Naive thymus-derived CD4-positive, alpha-beta T cell (primary cell): Measurements from ENCODE around the gene STOML3. TPM values are rescaled to one million over a fixed set of nuclear protein-coding genes. Genes with fewer than 3 reads are reported as not detected.

ENCODE experiments used
- ATAC-seq: fragments of 150-1000 bp; cut with Tn5 transposase; 2 replicates; pipeline ENCODE4 v1.10.0; 2021; ENCODE audit warnings: mild to moderate bottlenecking, moderate library complexity
- CTCF ChIA-PET: fragments of 350-600 bp; sonication (Branson Sonifier 250); formaldehyde crosslinking; loops from one replicate; lab custom pipeline; 2021; ENCODE audit warnings: antibody characterized with exemption; lab: Charles Lee
- POLR2A ChIA-PET: fragments of 350-600 bp; sonication (Branson Sonifier 250); formaldehyde crosslinking; loops from one replicate; lab custom pipeline; 2021; ENCODE audit warnings: antibody characterized with exemption, inconsistent platforms; lab: Charles Lee
- DNase-seq, 9 donors: peaks; one replicate each; pipeline versions ENCODE4 v3.0.0 to v3.0.0-alpha.2; 2020 to 2022; ENCODE audit warnings: mixed read lengths in 1 of 9
- H3K27ac ChIP-seq: one replicate; pipeline ENCODE4 v1.7.0; 2013; ENCODE audit warnings: mild to moderate bottlenecking, low read depth, low read length, moderate library complexity
- H3K27me3 ChIP-seq, 2 donors: one replicate each; pipeline ENCODE4 v1.7.0; 2013; ENCODE audit warnings: low read length in 2 of 2, mild to moderate bottlenecking in 2 of 2, moderate library complexity in 2 of 2; ENCODE audit not compliant: control insufficient read depth in 2 of 2, insufficient read depth in 2 of 2
- H3K36me3 ChIP-seq, 3 experiments: 1 replicate in 2 of 3; 2 replicates in 1 of 3; pipeline ENCODE4 v1.7.0; 2013; ENCODE audit warnings: low read length in 3 of 3, mild to moderate bottlenecking in 3 of 3, moderate library complexity in 1 of 3; ENCODE audit not compliant: insufficient read depth in 3 of 3, control insufficient read depth in 2 of 3
- H3K4me1 ChIP-seq, 2 donors: one replicate each; pipeline ENCODE4 v1.7.0; 2013; ENCODE audit warnings: low read length in 2 of 2, mild to moderate bottlenecking in 2 of 2, moderate library complexity in 1 of 2; ENCODE audit not compliant: control insufficient read depth in 2 of 2, insufficient read depth in 2 of 2
- H3K4me3 ChIP-seq: 2 replicates; pipeline ENCODE4 v1.7.0; 2013; ENCODE audit warnings: mild to moderate bottlenecking, low read length
- H3K9me3 ChIP-seq, 3 experiments: 1 replicate in 2 of 3; 2 replicates in 1 of 3; pipeline ENCODE4 v1.7.0; 2013; ENCODE audit warnings: low read length in 3 of 3; ENCODE audit not compliant: control insufficient read depth in 2 of 3
- H3K27ac Mint-ChIP-seq, 9 donors: one replicate each; pipeline ENCODE4 v1.8.0; 2020 to 2022; ENCODE audit warnings: mixed read lengths in 9 of 9, mild to moderate bottlenecking in 8 of 9, moderate library complexity in 5 of 9, inconsistent platforms in 2 of 9
- H3K27me3 Mint-ChIP-seq, 5 donors: one replicate each; pipeline ENCODE4 v1.8.0; 2021 to 2022; ENCODE audit warnings: mixed read lengths in 5 of 5, mild to moderate bottlenecking in 1 of 5
- H3K36me3 Mint-ChIP-seq, 5 donors: one replicate each; pipeline ENCODE4 v1.8.0; 2020 to 2022; ENCODE audit warnings: mixed read lengths in 5 of 5, mild to moderate bottlenecking in 3 of 5, inconsistent platforms in 1 of 5
- H3K4me1 Mint-ChIP-seq, 7 donors: one replicate each; pipeline ENCODE4 v1.8.0; 2020 to 2022; ENCODE audit warnings: mixed read lengths in 7 of 7, mild to moderate bottlenecking in 3 of 7, inconsistent platforms in 1 of 7
- H3K4me3 Mint-ChIP-seq, 10 donors: one replicate each; pipeline ENCODE4 v1.8.0; 2020 to 2022; ENCODE audit warnings: mild to moderate bottlenecking in 10 of 10, mixed read lengths in 10 of 10, moderate library complexity in 6 of 10, inconsistent platforms in 2 of 10
- H3K9me3 Mint-ChIP-seq, 11 donors: one replicate each; pipeline ENCODE4 v1.8.0; 2020 to 2022; ENCODE audit warnings: mixed read lengths in 11 of 11, mild to moderate bottlenecking in 4 of 11, inconsistent platforms in 1 of 11, moderate library complexity in 1 of 11
- intact Hi-C, 2 donors: fragments of 100-400 bp; cut with micrococcal nuclease; formaldehyde crosslinking; loops; one replicate each; pipeline ENCODE4 v1.15.1; 2023
- polyA plus RNA-seq, 2 donors: library from polyadenylated mRNA; unstranded; fragments of 300-500 nt; fragmentation: Illumina TruSeq; gene quantifications; one replicate each; pipeline ENCODE4 v1.2.3, GENCODE V29; 2021
- total RNA-seq, 6 experiments: library from RNA in 5 of 6; stranded (reverse) in 5 of 6; gene quantifications; 1 replicate in 5 of 6; 2 replicates in 1 of 6; pipeline ENCODE4 v1.2.3 and lab custom pipeline; 2021 to 2026

The STOML3 gene
- total and polyA plus RNA-seq, 7 experiments from 2014 or later: not detected

DNA sequence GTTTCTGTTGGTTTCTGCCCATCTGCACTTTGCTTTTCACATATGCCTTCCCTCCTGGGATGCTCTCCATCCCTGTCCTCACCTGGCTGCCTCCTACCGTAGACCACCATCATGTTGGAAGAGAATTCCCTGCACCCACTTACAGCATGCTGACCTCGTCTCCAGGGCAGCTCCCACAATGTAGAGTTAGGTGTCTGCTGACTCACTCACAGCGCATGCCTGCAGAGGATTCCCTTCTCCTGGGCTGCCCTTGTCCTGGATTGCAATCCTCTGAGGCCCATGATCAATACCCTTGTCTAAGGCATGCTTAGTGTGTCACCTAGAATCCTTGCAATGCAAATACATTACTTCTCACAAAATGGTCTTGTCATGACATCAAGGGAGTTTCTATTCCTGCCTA lies 43.6 kb downstream of the STOML3 start:
- Mint-ChIP-seq H3K36me3 (no peaks in the 10 kb centered on the region), H3K27me3 (peaks cover 0 to 19% (median 9%) of the 10 kb centered on the region in 5 donors), H3K4me1 (no peaks in the 10 kb centered on the region), H3K27ac (no peak overlapping the region), H3K4me3 (no peak overlapping the region), H3K9me3 (peaks cover 0 to 11% (median 0%) of the 10 kb centered on the region in 11 donors)
- Histone ChIP-seq H3K9me3 (no peaks in the 10 kb centered on the region), H3K36me3 (no peaks in the 10 kb centered on the region), H3K4me3 (no peak overlapping the region), H3K4me1 (no peaks in the 10 kb centered on the region), H3K27ac (no peak overlapping the region), H3K27me3 (no peaks in the 10 kb centered on the region)
- ChIA-PET POLR2A (no interaction called here), CTCF (no interaction called here)
- ATAC-seq (no peak), DNase-seq (no peak)
- intact Hi-C loops: no loop called here

DNA sequence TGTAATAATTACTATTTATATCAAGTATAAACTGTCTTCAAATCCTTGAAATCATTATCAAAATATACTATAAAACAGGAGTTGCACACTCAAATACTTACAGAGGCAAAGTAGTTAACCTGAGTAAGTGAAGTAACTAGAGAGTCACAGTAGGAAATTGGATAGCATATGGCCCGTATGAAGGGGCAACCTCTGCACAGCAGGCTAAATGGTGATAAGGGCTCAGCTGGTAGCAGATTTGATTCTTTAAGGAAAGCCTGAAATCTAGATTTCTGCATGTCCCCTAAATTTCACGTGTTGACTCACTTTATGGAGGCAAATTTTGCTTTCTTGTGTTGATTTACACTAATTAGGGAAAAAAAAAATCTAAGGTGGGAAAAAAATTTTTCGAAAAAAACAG lies 46.4 kb downstream of the STOML3 start:
- H3K36me3 Mint-ChIP-seq: no peaks in the 10 kb centered on the region
- Histone ChIP-seq H3K27me3 (no peaks in the 10 kb centered on the region), H3K4me3 (no peak overlapping the region), H3K9me3 (no peaks in the 10 kb centered on the region), H3K36me3 (no peaks in the 10 kb centered on the region), H3K27ac (no peak overlapping the region), H3K4me1 (no peaks in the 10 kb centered on the region)
- no peak for DNase-seq
- H3K4me3 Mint-ChIP-seq: no peak overlapping the region
- ChIA-PET CTCF (no interaction called here), POLR2A (no interaction called here)
- peaks cover 0 to 2% (median 0%) of the 10 kb centered on the region in 7 donors for H3K4me1 Mint-ChIP-seq
- intact Hi-C loops: no loop called here
- ATAC-seq: no peak
- H3K27ac Mint-ChIP-seq: no peak overlapping the region
- H3K9me3 Mint-ChIP-seq: peaks cover 0 to 3% (median 0%) of the 10 kb centered on the region in 11 donors
- peaks cover 0 to 16% (median 9%) of the 10 kb centered on the region in 5 donors for H3K27me3 Mint-ChIP-seq

DNA sequence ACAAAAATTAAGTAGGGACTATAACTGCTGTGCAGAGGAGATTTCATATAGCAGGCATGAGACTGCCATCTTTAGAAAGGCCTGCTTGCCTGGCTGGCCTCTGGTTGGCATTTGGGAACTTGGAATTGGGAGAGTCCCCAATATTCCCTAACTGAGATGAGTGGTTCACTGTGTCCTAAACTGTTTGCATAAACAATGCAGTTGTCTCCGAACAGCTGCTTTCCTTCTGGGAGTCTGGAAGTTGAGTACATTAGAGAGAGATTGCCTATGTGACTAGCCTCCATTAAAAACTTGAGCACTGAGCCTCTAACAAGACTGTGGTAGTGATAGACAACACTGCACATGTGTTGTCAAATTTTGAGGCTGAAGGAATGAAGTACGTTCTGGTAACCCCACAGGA lies 47.4 kb downstream of the STOML3 start:
- no peak for ATAC-seq
- DNase-seq: no peak

DNA sequence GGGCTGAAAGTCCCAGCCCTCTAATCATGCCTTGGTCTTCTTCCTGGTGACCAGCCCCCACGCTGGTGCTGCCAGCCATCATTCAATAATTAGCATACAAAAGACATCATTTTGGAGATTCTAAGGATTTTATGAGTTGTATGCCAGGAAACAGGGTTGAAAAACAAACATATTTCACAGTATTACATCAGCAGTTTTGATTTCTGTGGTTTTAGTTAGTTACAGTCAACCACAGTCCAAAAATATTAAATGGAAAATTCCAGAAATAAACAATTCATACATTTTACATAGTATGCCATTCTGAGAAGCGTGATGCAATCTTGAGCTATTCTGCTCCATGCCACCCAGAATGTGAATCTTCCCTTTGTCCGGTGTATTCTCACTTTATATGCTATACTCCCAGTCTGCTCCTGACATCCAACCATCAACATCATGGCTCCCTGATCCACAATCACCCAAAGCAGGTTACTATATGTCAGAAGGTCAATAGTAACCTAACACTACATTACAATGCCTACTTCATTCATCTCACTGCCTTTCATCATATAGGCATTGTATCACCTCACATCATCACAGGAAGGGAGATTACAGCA lies 49.2 kb downstream of the STOML3 start:
- Histone ChIP-seq H3K36me3 (no peaks in the 10 kb centered on the region), H3K9me3 (no peaks in the 10 kb centered on the region), H3K4me1 (no peaks in the 10 kb centered on the region), H3K4me3 (no peak overlapping the region), H3K27me3 (no peaks in the 10 kb centered on the region), H3K27ac (no peak overlapping the region)
- Mint-ChIP-seq H3K4me3 (no peak overlapping the region), H3K27ac (no peak overlapping the region), H3K9me3 (peaks cover 0 to 3% (median 0%) of the 10 kb centered on the region in 11 donors), H3K4me1 (peaks cover 0 to 2% (median 0%) of the 10 kb centered on the region in 7 donors), H3K27me3 (peaks cover 0 to 20% (median 8%) of the 10 kb centered on the region in 5 donors), H3K36me3 (no peaks in the 10 kb centered on the region)
- no peak for ATAC-seq
- intact Hi-C loops: no loop called here
- CTCF ChIA-PET: interaction anchor here (0.6 kb wide), 1 partner anchor 135 kb away, joined by 5 read pairs; no protein-coding TSS in a partner anchor
- no peak for DNase-seq
- POLR2A ChIA-PET: no interaction called here

More for the DNA sequence above, 47.4 kb downstream of the STOML3 start:
- no peaks in the 10 kb centered on the region for H3K9me3 ChIP-seq
- H3K36me3 ChIP-seq: no peaks in the 10 kb centered on the region
- no peaks in the 10 kb centered on the region for H3K4me1 ChIP-seq
- H3K9me3 Mint-ChIP-seq: peaks cover 0 to 3% (median 0%) of the 10 kb centered on the region in 11 donors
- H3K4me1 Mint-ChIP-seq: peaks cover 0 to 2% (median 0%) of the 10 kb centered on the region in 7 donors
- H3K27ac ChIP-seq: no peak overlapping the region
- POLR2A ChIA-PET: no interaction called here
- peaks cover 0 to 17% (median 9%) of the 10 kb centered on the region in 5 donors for H3K27me3 Mint-ChIP-seq
- H3K4me3 Mint-ChIP-seq: no peak overlapping the region
- H3K4me3 ChIP-seq: no peak overlapping the region
- H3K36me3 Mint-ChIP-seq: no peaks in the 10 kb centered on the region
- H3K27ac Mint-ChIP-seq: no peak overlapping the region
- intact Hi-C loops: no loop called here
- CTCF ChIA-PET: no interaction called here
- H3K27me3 ChIP-seq: no peaks in the 10 kb centered on the region

DNA sequence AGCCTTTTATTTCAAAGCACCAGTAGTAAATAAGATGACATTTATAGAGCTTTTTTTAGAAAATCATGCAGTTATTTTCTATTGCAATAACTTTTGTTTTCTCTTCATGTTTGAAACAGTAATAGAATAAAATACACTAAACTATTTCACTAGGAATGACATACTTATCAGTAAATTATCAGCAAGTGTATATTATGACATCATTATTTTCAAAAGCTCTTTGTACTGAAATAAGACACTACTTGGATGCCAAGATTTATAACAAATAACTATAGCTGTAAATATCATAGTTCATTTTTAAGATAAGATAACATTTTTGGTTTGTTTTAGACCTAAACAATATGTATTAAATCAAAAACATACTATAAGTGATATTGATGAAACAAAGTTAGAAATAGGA lies 56.8 kb downstream of the STOML3 start:
- H3K36me3 ChIP-seq: no peaks in the 10 kb centered on the region
- H3K36me3 Mint-ChIP-seq: no peaks in the 10 kb centered on the region
- H3K9me3 Mint-ChIP-seq: no peaks in the 10 kb centered on the region
- no peaks in the 10 kb centered on the region for H3K27me3 ChIP-seq
- H3K4me1 Mint-ChIP-seq: no peaks in the 10 kb centered on the region
- no peaks in the 10 kb centered on the region for H3K4me1 ChIP-seq
- ChIA-PET CTCF (no interaction called here), POLR2A (no interaction called here)
- no peaks in the 10 kb centered on the region for H3K9me3 ChIP-seq
- ATAC-seq (no peak), DNase-seq (no peak)
- H3K27ac Mint-ChIP-seq: no peak overlapping the region
- H3K4me3 Mint-ChIP-seq: no peak overlapping the region
- H3K27me3 Mint-ChIP-seq: peaks cover 0 to 21% (median 14%) of the 10 kb centered on the region in 5 donors
- no peak overlapping the region for H3K4me3 ChIP-seq
- no peak overlapping the region for H3K27ac ChIP-seq
- intact Hi-C loops: no loop called here

DNA sequence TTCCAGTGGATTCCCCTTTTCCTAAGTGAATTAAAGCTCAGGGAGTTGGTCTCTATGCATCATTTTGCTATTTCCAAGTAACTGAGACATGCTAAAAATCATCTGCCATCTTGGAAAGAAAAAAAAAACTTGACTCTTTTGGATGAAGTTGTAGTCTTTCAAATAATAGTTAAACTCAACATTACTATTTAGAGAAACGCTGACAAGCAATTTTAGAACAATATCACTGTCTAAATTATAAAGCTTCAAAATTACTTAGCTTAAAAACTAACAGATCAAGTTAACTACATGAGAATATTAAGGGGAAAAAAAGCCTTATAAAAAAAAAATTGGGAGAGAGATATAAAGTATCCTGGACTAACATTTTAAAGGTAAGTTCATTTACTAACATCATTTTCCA lies 68.5 kb downstream of the STOML3 start:
- Histone ChIP-seq H3K4me1 (no peaks in the 10 kb centered on the region), H3K27me3 (no peaks in the 10 kb centered on the region), H3K4me3 (no peak overlapping the region), H3K27ac (no peak overlapping the region), H3K36me3 (no peaks in the 10 kb centered on the region), H3K9me3 (no peaks in the 10 kb centered on the region)
- Mint-ChIP-seq H3K36me3 (no peaks in the 10 kb centered on the region), H3K9me3 (no peaks in the 10 kb centered on the region), H3K27me3 (peaks cover 17 to 63% (median 43%) of the 10 kb centered on the region in 5 donors), H3K27ac (no peak overlapping the region), H3K4me3 (no peak overlapping the region), H3K4me1 (peaks cover 0 to 2% (median 0%) of the 10 kb centered on the region in 7 donors)
- CTCF ChIA-PET: no interaction called here
- ATAC-seq (no peak), DNase-seq (no peak)
- intact Hi-C loops: no loop called here
- POLR2A ChIA-PET: no interaction called here

DNA sequence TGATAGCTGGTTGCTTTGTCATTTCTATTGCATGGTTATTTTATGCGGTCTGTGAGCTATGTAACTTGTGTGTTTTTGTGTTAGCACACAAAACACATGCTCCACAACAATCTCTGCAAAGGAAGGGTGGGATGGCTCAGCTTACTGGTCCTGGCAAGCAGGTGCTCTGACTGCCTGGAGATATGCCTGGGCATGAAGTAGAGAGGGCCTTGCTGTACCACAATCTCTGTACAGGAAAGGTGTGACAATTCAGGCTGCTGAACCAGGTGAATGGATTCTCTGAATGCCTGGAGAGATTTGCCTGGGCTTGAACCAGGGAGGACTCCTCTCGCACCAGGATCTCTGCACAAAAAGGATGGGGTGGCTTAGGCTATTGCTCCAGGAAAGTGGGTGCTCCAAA lies 69.5 kb downstream of the STOML3 start:
- no peak for DNase-seq
- Mint-ChIP-seq H3K9me3 (no peaks in the 10 kb centered on the region), H3K27me3 (peaks cover 17 to 63% (median 48%) of the 10 kb centered on the region in 5 donors), H3K4me1 (peaks cover 0 to 2% (median 0%) of the 10 kb centered on the region in 7 donors), H3K27ac (no peak overlapping the region), H3K4me3 (no peak overlapping the region), H3K36me3 (no peaks in the 10 kb centered on the region)
- intact Hi-C loops: no loop called here
- ChIA-PET CTCF (no interaction called here), POLR2A (no interaction called here)
- H3K27ac ChIP-seq: no peak overlapping the region
- ATAC-seq: no peak
- no peaks in the 10 kb centered on the region for H3K9me3 ChIP-seq
- no peak overlapping the region for H3K4me3 ChIP-seq
- H3K4me1 ChIP-seq: no peaks in the 10 kb centered on the region
- no peaks in the 10 kb centered on the region for H3K36me3 ChIP-seq
- no peaks in the 10 kb centered on the region for H3K27me3 ChIP-seq
